Activated naive CD4-positive, alpha-beta T cell treated with anti-CD3 and anti-CD28 coated beads, Interleukin-2, amount 50 U/mL, for 24 hours (primary cell): ENCODE measurements around the gene DGCR2.
"Not testable (repeated sequence)": the region's sequence is repeated elsewhere in the genome, so short reads cannot be mapped to it uniquely, and the experiment has no call there.

ENCODE experiments used
- H3K27ac Mint-ChIP-seq: one replicate; pipeline ENCODE4 v1.8.0; 2021; ENCODE audit warnings: mild to moderate bottlenecking, mixed read lengths
- H3K27me3 Mint-ChIP-seq: one replicate; pipeline ENCODE4 v1.8.0; 2021; ENCODE audit warnings: mixed read lengths
- H3K36me3 Mint-ChIP-seq: one replicate; pipeline ENCODE4 v1.8.0; 2021; ENCODE audit warnings: mixed read lengths
- H3K4me1 Mint-ChIP-seq: one replicate; pipeline ENCODE4 v1.8.0; 2021; ENCODE audit warnings: mixed read lengths
- H3K4me3 Mint-ChIP-seq: one replicate; pipeline ENCODE4 v1.8.0; 2021; ENCODE audit warnings: mild to moderate bottlenecking, mixed read lengths
- H3K9me3 Mint-ChIP-seq: one replicate; pipeline ENCODE4 v1.8.0; 2021; ENCODE audit warnings: mixed read lengths

Gene DGCR2, protein sequence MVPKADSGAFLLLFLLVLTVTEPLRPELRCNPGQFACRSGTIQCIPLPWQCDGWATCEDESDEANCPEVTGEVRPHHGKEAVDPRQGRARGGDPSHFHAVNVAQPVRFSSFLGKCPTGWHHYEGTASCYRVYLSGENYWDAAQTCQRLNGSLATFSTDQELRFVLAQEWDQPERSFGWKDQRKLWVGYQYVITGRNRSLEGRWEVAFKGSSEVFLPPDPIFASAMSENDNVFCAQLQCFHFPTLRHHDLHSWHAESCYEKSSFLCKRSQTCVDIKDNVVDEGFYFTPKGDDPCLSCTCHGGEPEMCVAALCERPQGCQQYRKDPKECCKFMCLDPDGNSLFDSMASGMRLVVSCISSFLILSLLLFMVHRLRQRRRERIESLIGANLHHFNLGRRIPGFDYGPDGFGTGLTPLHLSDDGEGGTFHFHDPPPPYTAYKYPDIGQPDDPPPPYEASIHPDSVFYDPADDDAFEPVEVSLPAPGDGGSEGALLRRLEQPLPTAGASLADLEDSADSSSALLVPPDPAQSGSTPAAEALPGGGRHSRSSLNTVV

DNA sequence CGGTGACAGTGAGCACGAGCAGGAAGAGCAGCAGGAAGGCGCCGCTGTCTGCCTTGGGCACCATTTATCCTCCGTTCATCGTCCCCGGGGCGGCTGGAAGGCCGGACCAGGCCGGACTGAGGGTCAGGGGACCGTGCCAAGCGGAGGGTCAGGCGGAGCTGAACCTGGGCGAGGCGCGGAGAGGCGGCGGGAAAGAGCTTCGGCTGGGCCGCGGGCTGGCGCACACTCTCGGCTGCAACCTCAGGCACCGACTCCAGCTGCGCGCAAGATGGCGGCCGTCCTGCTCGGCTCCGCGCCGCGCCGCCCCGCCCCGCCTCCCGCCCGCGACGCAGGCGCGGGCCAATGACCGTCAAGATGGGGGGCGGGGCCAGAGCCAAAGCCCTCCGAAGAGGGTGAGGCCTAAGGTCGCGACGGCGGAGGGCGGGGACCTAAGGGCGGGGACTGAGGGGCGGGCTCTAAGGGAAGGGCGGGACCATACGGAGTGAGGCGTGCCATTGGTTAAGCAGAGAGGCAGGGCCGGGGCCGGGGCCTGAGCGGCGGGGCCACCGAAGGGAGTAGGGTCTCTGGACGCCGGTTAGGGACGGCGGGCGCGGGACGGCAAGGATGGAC lies at the start of gene DGCR2:
Gene DGCR2, minus strand, starts transcription at position 270 of the 609 bp plus-strand sequence. Its CDS starts 206 bp downstream, at position 64.
- no peaks in the 10 kb centered on the region for H3K27me3 Mint-ChIP-seq
- H3K27ac Mint-ChIP-seq = peak within 1 kb of the TSS; percentile 51
- H3K36me3 Mint-ChIP-seq = no peaks in the 10 kb centered on the region
- peaks cover 51% of the 10 kb centered on the region for H3K4me1 Mint-ChIP-seq
- H3K9me3 Mint-ChIP-seq = no peaks in the 10 kb centered on the region
- peak within 1 kb of the TSS; percentile 93 for H3K4me3 Mint-ChIP-seq

DNA sequence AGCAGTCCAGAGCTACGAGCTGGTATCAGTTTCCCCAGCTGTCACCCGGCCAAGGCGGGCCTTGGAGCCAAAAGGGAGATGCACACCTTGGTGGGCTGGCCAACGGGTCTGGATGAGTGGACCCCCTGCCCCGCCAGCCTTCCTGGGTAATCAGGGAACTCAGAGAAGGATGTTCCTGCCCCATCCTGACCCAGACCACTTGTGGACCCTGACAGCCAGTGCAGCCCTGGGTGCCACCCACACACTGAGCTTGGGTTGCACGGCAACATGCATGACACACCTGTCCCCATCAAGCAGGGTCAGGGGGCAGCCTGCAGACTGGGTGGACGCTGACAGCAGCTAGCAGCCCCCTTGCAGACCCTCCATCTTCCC lies 47.7 kb upstream of the DGCR2 start:
- Mint-ChIP-seq H3K27ac (no peak overlapping the region), H3K36me3 (peaks cover 2% of the 10 kb centered on the region), H3K9me3 (no peaks in the 10 kb centered on the region), H3K27me3 (peaks cover 22% of the 10 kb centered on the region), H3K4me3 (peak overlapping the region; percentile 98), H3K4me1 (peaks cover 30% of the 10 kb centered on the region)

DNA sequence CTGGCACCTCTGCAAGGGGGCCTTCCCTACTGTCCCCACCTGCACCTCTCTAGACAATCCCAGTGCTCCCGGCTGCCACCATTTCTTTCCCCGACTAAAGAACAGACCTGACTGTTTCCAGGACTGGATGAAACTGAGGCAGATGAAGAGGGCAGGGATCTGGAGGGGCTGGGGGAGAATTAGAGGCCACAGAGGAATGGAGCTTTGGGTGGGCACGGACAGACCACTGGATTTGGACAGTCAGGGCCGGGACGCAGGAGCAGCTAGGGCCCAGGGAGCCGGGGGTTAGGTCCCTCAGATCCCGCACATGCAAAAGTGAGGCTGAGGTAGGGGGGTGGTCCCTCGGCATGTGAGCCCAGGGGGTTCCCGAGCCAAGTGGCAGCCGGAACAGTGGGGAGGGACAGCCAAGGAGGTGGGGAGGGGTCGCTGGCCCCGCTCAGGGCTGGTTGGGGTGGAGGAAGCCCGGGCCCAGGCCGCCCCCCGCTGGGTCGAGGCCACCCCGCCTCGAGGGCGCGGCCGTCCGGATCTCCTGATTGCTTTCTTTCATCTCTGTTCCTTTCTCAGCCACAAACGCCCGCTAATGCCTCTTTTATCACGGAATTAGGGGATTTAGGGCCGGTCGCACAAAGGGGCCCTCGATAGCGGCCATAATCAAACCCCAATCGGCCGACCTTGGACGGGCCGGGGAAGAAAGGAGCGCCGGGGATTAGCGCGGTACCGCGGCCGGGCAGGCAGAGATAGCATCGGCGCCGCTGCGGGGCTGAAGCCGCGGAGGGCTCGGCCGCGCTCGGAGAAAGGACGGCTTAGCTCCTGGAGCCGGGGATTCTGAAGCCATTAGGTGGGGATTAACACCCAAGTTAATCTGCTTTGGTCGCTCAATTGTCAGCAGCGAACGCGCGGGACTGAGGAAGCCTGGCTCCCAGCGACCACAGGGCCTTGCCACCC lies 47.1 kb upstream of the DGCR2 start:
- no peak overlapping the region for H3K27ac Mint-ChIP-seq
- H3K4me1 Mint-ChIP-seq = peaks cover 30% of the 10 kb centered on the region
- peaks cover 22% of the 10 kb centered on the region for H3K27me3 Mint-ChIP-seq
- peak overlapping the region; percentile 59 for H3K4me3 Mint-ChIP-seq
- H3K36me3 Mint-ChIP-seq = peaks cover 2% of the 10 kb centered on the region
- no peaks in the 10 kb centered on the region for H3K9me3 Mint-ChIP-seq

DNA sequence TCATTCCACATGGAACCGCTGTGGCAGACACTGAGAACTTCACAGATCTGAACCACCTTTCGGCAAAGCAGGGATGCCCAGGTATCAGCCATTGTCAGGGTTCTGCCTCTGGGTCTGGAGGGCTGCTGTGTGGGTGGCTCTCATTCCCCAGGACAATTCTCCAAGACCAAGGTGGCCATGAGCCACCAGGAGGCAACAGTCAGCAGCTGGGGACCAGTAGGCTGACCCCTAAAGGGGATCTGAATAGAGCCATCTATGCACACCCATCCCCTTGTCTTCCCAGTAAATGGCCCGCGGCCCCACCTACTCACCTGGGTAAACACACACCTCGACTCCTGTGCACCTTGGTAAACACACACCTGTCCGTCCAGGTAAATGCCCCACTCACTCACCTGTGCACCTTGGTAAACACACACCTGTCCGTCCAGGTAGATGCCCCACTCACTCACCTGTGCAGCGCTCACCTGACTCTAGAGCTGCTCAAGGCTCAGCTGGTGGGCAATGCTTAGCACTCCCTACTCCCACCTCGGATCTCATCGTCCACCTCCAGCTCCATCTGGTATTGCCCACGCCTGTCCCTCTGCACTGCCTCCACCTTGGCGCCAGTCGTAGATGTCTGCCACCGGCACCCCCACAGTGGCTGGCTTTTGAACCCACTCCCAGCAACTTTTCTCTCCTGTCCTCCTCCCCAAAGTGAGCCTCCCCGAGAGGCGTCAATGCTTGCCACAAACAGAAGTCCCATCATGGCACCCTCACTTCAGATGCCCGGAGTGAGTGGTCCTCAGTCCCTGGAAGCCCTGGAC lies 46.1 kb upstream of the DGCR2 start:
- no peaks in the 10 kb centered on the region for H3K9me3 Mint-ChIP-seq
- no peak overlapping the region for H3K4me3 Mint-ChIP-seq
- peaks cover 23% of the 10 kb centered on the region for H3K4me1 Mint-ChIP-seq
- H3K36me3 Mint-ChIP-seq = peaks cover 2% of the 10 kb centered on the region
- peaks cover 22% of the 10 kb centered on the region for H3K27me3 Mint-ChIP-seq
- H3K27ac Mint-ChIP-seq = peak overlapping the region; percentile 11

DNA sequence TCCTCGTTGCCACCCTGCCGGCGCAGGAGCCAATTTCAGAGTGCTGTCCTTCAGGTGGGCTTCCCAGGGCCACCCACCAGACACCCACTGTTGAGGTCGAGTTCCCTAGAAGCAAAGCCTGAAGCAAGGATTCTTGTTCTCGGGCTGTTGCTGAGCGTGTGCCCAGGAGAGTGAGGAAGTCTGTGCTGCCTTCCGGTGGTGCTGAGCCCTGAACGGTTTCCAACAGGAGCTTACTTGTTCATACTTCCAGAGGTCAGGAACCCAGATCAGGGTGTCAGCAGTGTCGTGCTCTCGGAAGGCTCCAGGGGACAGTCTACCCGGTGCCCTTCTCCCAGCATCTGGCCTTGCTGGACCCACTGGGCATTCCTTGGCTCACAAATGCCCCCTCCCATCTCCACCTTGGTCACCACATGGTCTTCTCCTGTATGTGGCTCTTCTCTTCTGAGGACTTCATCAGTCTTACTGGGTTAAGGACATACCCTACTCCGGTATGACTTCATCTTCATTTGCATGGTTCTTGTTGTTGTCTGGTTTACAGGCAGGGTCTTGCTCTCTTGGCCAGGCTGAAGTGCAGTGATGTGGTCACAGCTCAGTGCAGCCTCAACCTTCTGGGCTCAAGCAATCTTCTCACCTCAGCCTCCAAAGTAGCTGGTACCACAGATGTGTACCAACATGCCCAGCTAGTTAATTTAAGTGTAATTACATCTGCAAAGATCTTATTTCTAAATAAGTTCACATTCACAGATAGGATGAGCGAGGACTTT lies 45.1 kb upstream of the DGCR2 start:
- Mint-ChIP-seq H3K27ac (no peak overlapping the region), H3K4me3 (no peak overlapping the region), H3K27me3 (peaks cover 22% of the 10 kb centered on the region), H3K36me3 (peaks cover 2% of the 10 kb centered on the region), H3K4me1 (peaks cover 13% of the 10 kb centered on the region), H3K9me3 (no peaks in the 10 kb centered on the region)

DNA sequence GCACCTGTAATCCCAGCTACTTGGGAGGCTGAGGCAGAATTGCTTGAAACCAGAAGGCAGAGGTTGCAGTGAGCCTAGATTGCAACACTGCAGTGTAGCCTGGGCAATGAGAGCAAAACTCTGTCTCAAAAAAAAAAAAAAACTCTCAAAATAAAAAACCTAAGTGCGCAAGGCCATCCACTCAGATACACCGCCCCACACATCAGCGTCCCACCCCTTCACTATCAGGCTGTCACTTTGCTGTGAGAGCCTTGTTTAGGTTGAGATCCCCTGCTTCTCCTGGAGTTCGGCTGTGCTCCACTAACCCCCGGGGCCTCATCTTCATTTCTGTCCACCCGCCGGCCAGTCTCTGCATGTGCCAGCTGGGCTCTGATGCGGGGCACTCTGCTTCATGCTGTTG lies 44.2 kb upstream of the DGCR2 start:
- peaks cover 22% of the 10 kb centered on the region for H3K27me3 Mint-ChIP-seq
- no peaks in the 10 kb centered on the region for H3K9me3 Mint-ChIP-seq
- no peak overlapping the region for H3K4me3 Mint-ChIP-seq
- H3K27ac Mint-ChIP-seq = no peak overlapping the region
- H3K36me3 Mint-ChIP-seq = peaks cover 2% of the 10 kb centered on the region
- H3K4me1 Mint-ChIP-seq = peaks cover 10% of the 10 kb centered on the region

DNA sequence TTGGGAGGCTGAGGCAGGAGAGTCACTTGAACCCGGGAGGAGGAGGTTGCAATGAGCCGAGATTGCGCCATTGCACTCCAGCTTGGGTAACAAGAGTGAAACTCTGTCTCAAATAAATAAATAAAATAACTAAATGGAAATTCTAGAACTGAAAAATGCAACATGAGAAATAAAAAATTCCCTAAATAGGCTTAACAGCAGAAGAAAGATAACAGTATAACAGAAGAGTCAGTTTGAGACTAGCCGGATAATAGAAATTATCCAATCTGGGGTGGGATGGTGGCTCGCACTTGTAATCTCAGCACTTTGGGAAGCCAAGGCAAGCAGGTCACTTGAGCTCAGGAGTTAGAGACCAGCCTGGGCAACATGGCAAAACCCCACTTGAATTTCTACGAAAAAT lies 42.2 kb upstream of the DGCR2 start:
- Mint-ChIP-seq H3K9me3 (no peaks in the 10 kb centered on the region), H3K27me3 (peaks cover 18% of the 10 kb centered on the region), H3K4me1 (no peaks in the 10 kb centered on the region), H3K4me3 (no peak overlapping the region), H3K27ac (no peak overlapping the region), H3K36me3 (no peaks in the 10 kb centered on the region)

DNA sequence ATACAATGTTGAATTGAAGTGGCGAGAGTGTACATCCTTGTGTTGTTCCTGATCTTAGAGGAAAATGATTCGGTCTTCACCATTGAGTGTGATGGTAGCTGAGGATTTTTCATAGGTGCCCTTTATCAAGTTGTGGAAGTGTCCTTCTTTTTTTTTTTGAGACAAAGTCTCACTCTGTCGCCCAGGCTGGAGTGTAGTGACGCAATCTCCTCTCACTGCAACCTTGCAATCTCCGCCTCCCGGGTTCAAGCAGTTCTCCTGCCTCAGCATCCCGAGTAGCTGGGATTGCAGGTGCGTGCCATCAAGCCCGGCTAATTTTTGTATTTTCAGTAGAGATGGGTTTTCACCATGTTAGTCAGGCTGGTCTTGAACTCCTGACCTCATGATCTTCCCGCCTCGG lies 36.4 kb upstream of the DGCR2 start:
- H3K36me3 Mint-ChIP-seq, H3K9me3 Mint-ChIP-seq, H3K4me1 Mint-ChIP-seq: not testable (repeated sequence)

DNA sequence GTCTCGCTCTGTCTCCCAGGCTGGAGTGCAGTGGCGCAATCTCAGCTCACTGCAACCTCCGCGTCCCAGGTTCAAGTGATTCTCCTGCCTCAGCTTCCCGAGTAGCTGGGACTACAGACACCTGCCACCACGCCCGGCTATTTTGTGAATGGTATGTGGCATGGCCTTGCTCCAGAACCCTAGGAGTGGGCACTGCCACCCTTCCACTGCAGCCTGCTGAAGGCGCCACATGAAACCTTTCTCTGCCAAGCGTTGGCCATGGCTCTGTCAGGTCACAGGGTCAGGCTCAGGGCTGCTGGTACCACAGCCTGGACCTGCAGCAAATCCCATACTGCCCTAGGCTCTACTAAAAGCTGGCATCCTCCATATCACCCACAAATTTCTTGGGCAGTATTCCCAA lies 33.9 kb upstream of the DGCR2 start:
- not testable (repeated sequence) for H3K27ac Mint-ChIP-seq, H3K9me3 Mint-ChIP-seq, H3K4me3 Mint-ChIP-seq, H3K36me3 Mint-ChIP-seq, H3K4me1 Mint-ChIP-seq
- H3K27me3 Mint-ChIP-seq = peaks cover 24% of the 10 kb centered on the region

More for the DNA sequence above, 36.4 kb upstream of the DGCR2 start:
- H3K4me3 Mint-ChIP-seq, H3K27ac Mint-ChIP-seq, H3K27me3 Mint-ChIP-seq: not testable (repeated sequence)

DNA sequence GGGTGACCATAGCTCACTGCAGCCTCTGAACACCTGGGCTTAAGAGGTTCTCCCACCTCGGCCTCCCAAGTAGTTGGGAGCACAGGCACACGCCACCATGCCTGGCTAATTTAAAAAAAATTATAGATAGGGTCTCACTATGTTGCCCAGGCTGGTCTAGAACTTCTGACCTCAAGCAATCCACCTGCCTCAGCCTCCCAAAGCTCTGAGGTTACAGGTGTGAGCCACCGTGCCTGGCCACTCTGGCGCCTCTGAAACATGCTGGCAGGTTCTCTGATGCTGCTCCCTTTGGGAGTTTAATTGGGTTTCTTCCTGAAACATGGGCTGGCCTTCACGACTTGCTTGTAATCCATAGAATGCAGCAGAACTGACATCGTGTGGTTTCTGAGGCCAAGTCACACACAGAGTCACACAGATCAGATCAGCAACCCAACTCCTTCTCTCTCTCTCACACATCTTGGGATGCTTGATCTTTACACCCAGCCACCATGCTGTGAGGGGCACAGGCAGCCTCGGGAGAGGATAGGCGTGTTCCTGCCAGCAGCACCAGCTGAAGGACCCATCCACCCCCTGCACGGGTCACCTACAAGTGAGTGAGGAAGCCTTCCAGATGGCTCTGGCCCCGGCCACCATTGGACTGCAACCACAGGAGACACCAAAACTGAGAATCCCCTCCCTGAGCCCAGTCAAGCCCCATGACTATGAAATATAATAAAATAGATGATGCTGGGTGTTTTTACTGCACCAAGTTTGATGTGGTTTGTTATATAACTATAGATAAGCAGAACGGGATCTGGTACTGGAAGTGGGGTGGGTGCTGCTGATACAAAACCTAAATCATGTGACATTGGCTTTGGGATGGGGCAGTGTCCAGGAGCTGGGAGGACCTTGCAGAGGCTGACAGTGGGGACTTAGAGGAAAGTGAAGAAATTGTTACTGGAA lies 31.0 kb upstream of the DGCR2 start:
- peaks cover 5% of the 10 kb centered on the region for H3K4me1 Mint-ChIP-seq
- no peak overlapping the region for H3K4me3 Mint-ChIP-seq
- no peak overlapping the region for H3K27ac Mint-ChIP-seq
- no peaks in the 10 kb centered on the region for H3K36me3 Mint-ChIP-seq
- no peaks in the 10 kb centered on the region for H3K9me3 Mint-ChIP-seq
- peaks cover 28% of the 10 kb centered on the region for H3K27me3 Mint-ChIP-seq

DNA sequence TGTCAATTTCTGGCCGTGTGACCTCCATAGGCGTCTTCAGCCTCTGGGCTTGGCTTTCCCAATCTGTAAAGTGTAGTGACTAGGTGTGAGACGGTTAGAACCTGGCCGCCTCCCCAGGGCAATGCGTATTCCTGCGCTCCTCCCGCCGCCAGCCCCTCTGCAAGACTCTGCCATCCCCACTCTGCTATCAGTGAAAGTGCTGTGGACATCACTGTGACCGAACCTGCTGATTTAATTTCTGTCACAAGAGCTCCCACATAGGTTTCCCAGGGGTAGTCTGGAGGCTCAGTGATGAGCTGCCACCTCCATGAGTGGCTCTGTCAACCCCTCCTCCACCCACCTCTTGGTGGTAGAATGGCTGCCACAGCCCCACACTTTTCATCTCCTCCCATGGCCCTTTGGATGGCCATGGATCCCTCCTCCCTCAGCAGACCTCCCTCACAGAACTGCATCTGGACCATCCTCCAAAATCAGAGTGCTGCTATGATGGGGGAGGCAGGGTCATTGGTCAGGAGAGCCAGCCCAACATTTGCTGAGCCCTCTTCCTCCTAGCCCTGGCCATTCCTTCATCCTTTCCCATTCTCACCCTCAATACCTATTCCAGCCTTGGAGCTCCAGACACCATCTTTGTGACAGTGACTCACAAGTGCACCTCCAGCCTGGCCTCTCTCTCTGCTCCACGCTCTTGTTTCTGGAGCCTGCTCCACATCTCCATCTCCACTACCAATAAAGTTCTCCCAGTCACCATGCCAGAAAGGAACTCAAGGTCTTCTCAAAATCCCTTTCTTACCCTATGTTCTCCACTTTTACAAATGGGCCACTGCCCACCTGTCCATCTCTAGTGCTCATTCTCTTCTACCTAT lies 29.3 kb upstream of the DGCR2 start:
- no peaks in the 10 kb centered on the region for H3K36me3 Mint-ChIP-seq
- H3K4me3 Mint-ChIP-seq = peak overlapping the region; percentile 83
- peaks cover 5% of the 10 kb centered on the region for H3K4me1 Mint-ChIP-seq
- no peak overlapping the region for H3K27ac Mint-ChIP-seq
- H3K9me3 Mint-ChIP-seq = no peaks in the 10 kb centered on the region
- H3K27me3 Mint-ChIP-seq = peaks cover 27% of the 10 kb centered on the region

DNA sequence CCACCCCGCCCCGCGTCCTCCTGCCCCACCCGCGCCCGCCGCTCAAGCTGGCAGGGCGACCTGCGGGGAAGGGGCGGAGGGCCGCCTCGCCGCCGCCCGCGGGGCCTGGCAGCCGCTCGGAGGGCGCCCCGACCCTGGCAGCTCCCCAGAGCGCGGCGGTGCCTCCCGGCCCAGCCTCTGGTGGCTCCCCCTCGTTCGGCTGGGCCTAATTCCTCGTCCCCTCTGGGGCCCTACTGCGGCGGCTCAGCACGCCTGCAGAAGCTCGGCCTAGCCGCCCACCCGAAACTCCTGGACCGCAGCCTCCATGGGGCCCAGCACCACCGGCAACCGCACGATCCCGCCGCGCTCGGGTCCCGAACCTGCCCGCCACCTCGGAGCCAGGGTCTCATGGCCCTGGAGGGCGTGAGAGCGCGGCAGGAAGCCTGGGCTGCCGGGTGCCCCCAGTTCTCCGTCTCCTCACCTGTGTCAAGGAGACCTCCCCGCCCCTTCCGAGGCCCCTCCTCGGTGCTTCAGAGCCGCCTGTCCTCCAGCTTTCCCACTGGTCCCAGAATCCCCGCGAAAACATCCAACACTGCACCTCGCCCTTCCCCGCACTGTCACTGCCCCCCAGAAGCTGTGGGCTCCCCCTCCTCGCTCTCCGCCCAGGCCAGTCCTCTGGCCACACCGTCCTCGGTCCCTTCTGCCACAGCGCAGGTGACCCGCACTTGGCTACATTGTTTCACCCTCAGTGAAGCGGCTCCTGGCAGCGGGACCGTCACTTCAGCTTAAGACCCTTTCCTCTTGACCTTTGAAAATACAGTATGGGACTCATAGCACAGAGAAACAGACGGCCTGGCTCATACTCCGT lies 28.5 kb upstream of the DGCR2 start:
- H3K4me1 Mint-ChIP-seq = peaks cover 5% of the 10 kb centered on the region
- no peaks in the 10 kb centered on the region for H3K9me3 Mint-ChIP-seq
- H3K27ac Mint-ChIP-seq = no peak overlapping the region
- no peaks in the 10 kb centered on the region for H3K36me3 Mint-ChIP-seq
- H3K4me3 Mint-ChIP-seq = peak overlapping the region; percentile 83
- H3K27me3 Mint-ChIP-seq = peaks cover 24% of the 10 kb centered on the region
